HG03571 (cell line): ENCODE measurements around the gene TTL.

ENCODE experiments used
- ATAC-seq: cut with Tn5 transposase; IDR thresholded peaks from one replicate; pipeline ENCODE4 v1.9.1; 2021; ENCODE audit not compliant: unreplicated experiment

The TTL gene

GRCh38 chr2:112580084-112580483 lies 98.1 kb downstream of the TTL start:
- ATAC-seq: no peak

GRCh38 chr2:112582314-112582746 lies 100.4 kb downstream of the TTL start:
- no peak for ATAC-seq

GRCh38 chr2:112583497-112584133 lies 101.7 kb downstream of the TTL start:
- ATAC-seq: no peak

GRCh38 chr2:112584134-112584890 lies 102.4 kb downstream of the TTL start, which contains the start of gene CHCHD5:
CHCHD5 (plus strand) TSS chr2:112584609; CDS start chr2:112584648, 39 bp downstream.
- ATAC-seq: peak; percentile 79

GRCh38 chr2:112584891-112585250 lies 102.9 kb downstream of the TTL start:
- no peak for ATAC-seq

- ATAC-seq: no peak
Observed at GRCh38 chr2:112585400-112585799, 103.4 kb downstream of the TTL start.

GRCh38 chr2:112585873-112586464 lies 104.0 kb downstream of the TTL start:
- no peak for ATAC-seq

- no peak for ATAC-seq
Observed at GRCh38 chr2:112588611-112589045, 106.7 kb downstream of the TTL start.
